C4-2B (cell line): ENCODE data around the gene RNF8.
A peak's percentile ranks its signal among the peaks of the same experiment; 100 is the strongest.

Experiments
- H3K27ac ChIP-seq: fragments of 450-650 bp; 2 replicates; pipeline ENCODE4 v1.5.1; 2017
- ZFX ChIP-seq: fragments of 450-650 bp; IDR thresholded peaks from 2 replicates; pipeline ENCODE4 v1.6.1; 2017
- TF ChIP-seq, protein P1 (sequence below): fragments of 450-650 bp; conservative IDR thresholded peaks from 2 replicates; pipeline ENCODE4 v1.5.1; 2017; ENCODE audit warnings: mild to moderate bottlenecking

Gene RNF8

DNA sequence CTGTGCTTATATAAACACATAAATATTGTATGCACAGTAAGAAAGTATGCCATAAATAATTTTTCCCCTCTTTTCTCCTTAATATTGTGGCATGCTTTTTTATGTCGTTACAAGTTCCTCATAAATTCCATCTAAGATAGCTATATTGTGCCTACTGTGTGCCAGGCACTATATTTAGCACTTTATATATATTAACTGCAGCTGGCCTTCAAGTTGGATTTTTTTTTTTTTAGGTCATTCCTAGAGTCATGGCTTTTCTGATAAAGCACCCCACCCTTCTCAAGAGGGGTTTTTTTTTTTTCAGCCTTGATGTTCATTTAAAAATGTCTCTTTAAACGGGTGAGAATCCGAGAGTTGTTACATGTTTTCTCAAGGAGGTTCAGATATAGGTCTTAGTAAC, 42.8 kb upstream of the RNF8 start:
- no peak overlapping the region for H3K27ac ChIP-seq
- TF ChIP-seq ZFX: no peak
- TF ChIP-seq, protein P1, sequence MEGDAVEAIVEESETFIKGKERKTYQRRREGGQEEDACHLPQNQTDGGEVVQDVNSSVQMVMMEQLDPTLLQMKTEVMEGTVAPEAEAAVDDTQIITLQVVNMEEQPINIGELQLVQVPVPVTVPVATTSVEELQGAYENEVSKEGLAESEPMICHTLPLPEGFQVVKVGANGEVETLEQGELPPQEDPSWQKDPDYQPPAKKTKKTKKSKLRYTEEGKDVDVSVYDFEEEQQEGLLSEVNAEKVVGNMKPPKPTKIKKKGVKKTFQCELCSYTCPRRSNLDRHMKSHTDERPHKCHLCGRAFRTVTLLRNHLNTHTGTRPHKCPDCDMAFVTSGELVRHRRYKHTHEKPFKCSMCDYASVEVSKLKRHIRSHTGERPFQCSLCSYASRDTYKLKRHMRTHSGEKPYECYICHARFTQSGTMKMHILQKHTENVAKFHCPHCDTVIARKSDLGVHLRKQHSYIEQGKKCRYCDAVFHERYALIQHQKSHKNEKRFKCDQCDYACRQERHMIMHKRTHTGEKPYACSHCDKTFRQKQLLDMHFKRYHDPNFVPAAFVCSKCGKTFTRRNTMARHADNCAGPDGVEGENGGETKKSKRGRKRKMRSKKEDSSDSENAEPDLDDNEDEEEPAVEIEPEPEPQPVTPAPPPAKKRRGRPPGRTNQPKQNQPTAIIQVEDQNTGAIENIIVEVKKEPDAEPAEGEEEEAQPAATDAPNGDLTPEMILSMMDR: no peak

DNA sequence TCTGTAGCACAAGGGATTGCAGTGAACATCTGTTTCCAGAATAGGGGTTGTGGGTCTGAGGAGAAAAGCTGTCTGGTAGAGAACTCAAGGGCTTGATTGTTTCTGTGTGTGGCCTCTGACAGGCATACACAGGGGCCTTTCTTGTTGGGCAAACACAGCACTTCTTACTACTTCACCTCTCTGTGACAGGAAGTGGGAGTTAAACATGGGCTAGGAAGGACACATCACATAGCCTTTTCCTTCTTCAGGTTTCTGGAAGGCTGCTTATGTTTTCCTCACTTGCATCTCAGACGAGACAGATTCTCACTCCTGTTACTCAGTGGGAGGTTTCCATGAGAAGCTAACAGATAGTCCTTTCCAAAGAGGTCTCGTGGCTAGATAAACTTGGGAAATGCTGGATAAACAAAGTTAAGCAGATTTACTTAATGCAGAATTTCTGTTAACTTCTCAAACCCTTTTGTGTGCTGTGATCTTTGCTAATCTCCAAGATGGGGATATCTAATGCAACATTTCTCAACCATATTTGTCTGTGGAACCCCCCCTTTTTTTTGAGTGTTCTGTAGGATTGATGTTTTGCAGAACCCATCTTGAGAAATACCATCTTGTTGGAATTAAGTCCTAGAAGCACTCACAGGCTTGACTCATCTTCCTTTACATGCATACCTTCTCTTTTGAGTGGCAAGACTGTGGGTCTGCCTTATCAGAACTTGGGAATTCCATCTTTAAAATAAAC, 41.9 kb upstream of the RNF8 start:
- H3K27ac ChIP-seq: no peak overlapping the region
- no peak for TF ChIP-seq ZFX
- TF ChIP-seq, protein P1: no peak

DNA sequence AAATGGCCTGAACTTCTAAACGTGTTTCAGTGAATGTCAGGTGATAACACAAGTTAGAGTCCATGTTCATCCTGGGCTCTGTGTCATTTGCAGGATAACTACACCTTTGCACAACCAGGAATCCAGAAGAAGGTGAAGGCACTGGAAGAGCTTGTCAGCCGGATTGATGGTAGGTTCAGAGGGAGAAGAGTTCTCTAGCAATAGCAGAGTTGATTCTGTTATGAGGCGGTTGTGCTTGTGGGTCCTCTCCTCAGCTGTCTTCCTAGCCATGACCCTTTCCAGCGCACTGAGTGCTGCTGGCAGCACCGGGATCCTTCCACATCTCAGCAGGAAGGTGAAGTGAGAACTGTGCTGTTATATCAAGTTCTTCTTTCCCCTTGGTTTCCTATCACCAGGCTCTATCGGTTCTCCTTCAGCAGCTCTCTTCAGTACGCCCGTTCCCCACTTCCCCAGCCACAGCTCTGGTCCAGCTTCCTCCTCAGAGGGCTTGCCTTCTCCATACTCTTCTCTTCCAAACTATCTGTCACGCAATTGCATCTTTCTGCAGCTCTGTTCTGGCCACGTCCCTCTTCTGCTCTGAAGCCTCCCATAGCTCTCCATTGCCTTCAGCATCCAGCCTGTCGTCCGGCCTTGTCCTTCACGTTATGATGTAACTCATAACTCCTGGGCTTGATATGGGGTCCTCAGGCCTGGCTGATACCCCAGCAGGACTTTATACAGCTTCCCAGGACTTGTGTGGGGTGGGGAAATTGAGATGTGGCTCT, 39.9 kb upstream of the RNF8 start:
- TF ChIP-seq, protein P1: no peak
- TF ChIP-seq ZFX: no peak
- no peak overlapping the region for H3K27ac ChIP-seq

DNA sequence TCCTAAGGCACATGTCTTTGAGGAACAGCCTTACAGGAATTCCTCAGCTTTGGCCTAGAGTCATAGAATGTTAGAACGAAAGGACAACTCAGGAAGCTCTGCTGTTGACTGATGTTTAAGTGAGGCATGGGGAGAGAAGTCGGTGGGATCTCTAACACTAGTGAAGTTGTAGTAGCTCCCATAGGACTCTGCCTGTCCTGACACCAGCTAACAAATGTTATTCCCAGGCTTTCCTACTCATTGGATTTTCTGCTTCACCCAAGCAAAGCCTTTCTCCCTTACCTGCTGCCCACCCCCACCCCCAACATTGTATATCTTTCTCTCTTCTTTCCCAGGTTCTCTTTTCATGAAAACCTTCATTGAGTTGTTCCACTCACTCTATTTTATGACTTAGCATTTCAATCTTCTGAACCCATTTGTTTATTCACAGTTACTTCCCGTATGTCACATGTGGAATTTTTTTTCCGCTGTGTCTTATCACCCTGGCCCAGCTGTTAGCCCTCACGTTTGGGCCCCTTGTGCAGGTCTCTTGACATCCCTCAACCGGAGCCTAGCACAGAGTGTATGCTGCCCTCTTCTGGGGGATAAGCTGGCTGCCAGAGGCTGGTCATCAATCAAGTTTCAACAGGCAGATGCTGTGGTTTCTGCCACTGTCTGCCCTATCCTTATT, 39.2 kb upstream of the RNF8 start:
- no peak for TF ChIP-seq ZFX
- TF ChIP-seq, protein P1: peak; percentile 70
- H3K27ac ChIP-seq: no peak overlapping the region

DNA sequence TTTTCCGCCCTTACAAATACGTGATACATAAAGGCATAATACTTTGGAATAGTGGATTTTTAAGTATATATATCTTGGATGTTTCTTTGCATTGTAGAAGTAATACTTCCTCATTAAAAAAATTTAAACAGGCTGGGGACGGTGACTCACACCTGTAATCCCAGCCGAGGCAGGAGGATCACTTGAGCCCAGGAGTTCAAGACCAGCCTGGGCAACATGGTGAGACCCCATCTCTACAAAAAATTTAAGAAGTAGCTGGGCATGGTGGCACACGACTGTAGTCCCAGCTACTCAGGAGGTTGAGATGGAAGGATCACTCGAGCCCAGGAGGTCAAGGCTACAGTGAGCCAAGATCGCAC, 38.6 kb upstream of the RNF8 start:
- no peak overlapping the region for H3K27ac ChIP-seq
- no peak for TF ChIP-seq ZFX
- TF ChIP-seq, protein P1: peak; percentile 34

DNA sequence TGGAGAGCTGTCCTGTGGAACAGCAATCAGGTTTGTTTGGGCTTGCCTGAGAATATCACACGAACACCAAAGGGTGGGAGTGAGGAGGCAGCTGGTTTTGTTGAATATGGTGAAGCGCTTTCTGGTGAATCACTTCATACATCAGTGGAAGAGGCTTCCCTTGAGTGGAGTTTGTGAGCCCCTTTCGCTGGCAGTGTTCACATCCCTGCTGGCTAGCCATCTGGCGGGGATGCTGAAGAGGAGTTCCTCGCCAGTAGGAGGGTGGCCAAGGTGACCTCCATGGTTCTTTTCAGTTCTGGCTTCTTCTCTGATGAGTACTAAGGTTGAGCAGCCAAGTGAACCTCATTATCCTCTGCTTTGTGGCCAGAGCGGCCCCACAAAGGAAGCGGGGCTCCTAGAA, 37.7 kb upstream of the RNF8 start:
- TF ChIP-seq, protein P1: no peak
- no peak for TF ChIP-seq ZFX

More for the DNA sequence above, 37.7 kb upstream of the RNF8 start:
- no peak overlapping the region for H3K27ac ChIP-seq
